Activated CD4-positive, CD25-positive, alpha-beta regulatory T cell treated with anti-CD3 and anti-CD28 coated beads, Interleukin-2, amount 50 U/mL, for 16 hours (primary cell): Measurements from ENCODE around the gene TOP3A.

Experiments
- DNase-seq: peaks from one replicate; pipeline ENCODE4 v3.0.0-alpha.2; 2020; ENCODE audit warnings: low read depth, low spot score

Gene TOP3A

DNA sequence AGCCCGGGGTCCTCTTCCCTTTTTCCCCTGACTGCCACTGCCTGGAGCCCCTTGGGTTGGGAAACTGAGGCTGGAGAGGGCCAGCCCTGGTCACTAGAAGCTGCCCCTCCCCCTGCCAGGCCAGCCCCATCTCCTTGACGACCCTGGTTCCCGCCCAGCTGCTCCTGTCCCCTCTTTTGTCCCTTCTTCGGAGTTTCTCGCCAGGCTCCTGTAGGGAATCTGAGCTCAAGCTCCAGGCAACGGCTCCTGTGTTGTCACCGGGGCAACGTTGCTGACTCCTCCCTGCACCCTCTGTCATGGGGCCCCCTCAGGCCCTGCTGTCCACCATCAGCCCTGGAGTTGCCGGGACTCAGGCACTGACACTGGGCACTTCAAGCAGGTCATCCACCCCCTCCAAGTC, 83.6 kb downstream of the TOP3A start:
- DNase-seq, result no peak

DNA sequence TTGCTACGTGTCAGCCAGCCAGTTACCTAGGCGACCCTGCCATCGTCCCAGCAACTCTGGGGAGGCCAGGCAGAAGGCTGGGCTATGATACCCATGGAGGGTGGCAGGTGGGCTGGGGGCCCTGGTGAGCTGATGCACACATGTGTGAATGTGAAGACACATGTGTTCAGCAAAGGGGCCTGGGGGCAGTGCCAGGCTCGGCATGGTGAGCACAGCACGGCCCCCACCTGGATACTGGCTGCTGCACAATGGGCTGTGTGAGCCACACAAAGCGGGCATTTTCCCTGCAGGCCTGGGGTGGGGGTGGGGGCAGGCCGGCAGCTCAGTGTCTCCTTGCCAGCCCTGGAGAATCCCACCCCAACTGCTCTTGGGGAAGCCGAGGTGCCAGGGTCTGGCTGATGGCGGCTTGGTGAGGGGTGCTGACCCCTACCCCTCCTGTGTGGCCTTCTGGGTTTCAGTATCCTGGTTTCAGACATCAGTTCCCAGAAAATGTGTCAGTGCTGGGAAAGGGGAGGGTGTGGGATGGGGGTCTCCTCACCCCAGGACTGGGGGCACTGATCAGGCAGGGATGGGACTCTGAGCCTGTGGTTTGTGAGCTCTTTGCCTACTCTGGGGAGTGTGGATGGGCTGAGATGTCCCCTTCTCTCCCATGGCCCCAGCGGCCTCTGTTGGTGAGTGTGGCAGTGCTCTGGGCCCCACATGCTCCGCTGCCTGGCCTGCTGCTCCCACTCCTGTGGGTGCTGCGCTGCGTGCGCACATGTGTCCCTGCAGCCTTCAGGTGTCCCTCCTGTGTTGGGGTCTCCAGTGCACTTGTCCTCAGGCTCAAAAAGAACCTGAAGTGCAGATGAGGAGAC, 84.3 kb downstream of the TOP3A start:
- DNase-seq, result no peak

DNA sequence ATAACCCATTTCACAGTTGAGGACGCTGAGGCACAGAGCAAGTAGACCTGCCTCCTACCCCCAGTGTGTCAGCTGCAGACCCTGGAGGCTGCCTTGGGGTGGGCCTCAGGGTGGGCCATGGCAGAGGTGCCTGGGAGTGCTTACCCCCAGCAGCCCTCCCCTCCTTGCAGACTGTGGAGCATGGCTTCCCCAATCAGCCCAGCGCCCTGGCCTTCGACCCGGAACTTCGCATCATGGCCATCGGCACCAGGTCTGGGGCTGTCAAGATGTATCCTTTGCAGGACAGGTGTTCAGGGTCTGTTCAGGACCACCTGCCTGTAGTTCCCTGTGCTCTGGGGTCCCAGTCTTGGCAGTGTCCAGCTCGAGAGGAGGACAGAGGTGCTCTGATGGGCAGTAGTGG, 85.0 kb downstream of the TOP3A start:
- DNase-seq, result no peak

DNA sequence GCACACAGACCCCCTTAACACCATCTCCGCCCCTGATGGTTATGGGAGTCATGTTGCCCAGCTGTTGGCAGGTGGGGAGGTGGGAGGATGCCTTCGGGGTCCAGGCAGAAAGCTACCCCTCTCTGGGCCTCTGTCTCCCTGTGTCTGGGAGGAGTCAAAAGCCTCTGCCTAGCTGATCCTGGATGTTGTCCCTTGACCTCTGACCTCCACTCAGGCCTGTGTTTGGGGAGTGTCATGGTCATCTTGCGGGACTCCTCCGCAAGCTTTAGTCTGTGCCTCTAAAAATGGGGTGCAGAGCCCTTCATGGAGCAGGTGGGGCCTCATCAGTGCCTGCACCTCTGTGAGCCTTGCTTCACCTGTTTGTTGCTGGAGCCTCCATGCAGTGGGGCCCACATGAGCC, 85.5 kb downstream of the TOP3A start:
- DNase-seq, result no peak

DNA sequence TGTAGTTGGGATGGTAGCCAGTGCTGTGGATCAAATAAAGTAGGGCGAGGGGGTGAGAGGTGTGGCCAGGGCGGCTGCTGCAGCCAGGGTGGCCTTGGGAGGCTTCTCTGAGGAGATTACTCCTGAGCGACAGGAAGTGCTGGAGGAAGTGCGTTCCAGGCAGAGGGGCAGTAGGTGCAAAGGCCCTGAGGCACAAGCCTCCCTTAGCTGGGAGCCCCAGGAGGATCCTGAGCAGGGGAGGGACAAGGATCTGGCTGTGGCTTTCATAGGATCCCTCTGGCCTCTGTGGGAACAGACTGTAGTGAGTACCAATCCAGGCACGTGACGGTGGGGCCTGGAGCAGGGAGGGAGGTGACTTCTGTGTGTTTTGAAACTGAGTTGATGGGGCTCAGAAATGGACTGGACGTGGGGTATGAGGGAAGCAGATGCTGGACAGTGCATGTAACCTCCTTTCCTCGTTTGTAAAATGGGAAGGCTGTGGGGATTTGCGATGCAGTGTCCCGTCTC, 86.6 kb downstream of the TOP3A start:
- no peak for DNase-seq

DNA sequence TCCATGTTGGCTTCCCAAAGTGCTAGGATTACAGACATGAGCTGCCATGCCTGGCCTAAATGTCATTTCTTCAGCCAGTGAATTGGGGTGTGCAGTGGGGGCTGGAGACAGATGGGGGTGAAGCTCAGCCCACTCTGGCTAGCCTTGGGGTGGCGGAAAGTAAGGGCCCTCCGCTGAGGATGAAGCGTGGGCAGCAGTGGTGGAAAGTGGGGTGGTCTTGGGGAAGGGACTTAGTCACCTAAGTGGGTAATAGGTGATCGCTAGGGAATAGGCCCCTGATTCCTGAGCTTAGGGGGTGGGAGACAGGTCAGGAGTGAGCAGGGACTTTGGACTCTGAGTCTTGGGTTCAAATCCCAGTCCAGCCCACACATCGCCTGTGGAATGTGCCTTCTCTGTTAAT, 87.2 kb downstream of the TOP3A start:
- DNase-seq, result no peak

DNA sequence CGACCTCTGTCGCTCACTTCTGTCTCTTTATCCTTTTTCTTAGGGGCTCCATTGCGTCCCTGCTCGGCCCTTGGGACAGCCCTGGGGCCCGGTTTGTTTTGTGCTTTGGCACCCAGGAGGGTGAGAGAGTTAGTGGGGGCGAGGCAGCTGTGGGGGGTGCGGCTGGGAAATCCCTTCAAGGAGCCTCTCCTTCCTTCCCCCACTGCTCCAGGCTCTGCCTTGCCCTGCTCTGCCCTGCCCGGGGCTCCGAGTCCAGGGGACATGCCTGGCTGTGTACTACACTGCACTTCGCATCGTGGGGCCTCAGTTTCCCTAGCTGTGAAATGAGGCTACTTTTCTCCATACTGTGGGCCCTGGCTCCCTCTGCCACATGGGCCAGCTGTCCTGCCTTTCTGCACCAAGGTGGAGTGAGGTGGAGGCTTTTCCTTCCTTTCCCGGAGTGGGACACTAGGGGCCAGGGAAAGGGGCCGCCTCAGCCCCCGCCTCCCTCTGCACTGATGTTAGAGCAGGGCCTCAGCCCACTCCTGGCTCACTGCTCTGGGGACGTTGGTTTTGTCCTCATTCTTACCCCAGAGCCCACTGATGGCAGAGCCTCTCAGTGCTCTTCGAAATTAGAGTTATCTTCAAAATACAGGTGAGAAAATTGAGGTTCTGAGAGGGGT, 88.4 kb downstream of the TOP3A start:
- no peak for DNase-seq

DNA sequence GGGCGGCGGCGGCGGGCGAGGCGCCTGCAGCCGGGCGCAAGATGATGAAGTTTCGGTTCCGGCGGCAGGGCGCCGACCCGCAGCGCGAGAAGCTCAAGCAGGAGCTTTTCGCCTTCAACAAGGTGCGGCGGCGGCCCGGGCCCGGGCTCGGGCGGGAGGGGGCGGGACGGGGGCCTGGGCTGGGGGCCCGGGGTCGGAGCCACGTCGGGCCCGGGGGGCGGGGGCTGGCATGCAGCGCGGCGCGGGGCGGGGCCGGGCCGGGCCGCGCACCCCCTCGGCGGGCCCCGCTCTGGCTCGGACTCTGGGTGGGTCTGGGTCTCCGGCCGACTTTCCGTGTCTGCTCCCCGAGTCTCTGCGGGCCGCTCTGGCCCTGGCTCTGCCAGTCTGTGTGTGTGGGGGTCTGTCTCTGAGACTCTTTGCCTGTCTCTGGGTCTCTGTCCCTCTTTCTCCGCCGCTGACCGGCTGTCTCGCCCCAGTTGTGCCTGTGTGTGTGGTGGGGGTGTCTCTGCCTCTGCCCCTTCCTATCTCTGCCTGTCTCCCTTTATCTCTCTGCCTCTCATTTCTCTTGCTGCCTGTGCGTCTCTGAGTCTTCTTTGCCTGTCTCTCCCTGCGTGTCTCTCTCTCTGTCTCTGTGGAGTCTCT, 89.0 kb downstream of the TOP3A start:
- DNase-seq, result no peak

DNA sequence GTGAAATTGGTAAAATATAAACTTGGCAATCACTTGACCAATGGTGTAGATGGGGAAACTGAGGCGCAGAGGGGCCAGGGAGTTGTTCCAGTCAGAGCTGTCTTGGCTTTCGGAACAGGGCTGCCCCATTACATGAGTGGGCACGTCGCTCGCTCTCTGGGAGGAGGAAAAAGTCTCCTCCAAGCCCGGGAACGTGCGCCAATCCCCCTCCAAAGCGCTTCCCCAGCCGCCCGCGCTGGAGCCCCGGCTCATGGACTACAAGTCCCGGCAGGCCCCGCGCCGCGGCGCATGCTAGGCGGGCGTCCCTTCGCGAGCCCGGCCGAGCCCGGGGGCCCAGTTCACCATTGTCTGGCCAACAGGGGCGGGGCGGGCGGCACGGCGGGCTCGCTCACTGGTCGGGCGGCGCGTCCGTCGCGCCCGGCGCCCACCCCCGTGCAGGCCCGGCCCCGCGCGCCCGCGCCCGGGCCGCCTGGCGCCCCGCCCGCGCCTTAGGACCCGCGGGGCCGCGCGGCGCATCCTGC, 89.6 kb downstream of the TOP3A start, which contains the start of gene LLGL1:
Gene LLGL1, plus strand, starts transcription at position 515 of the 521 bp plus-strand sequence. CDS start 48 bp downstream, outside the sequence.
- DNase-seq, result peak; percentile 92

DNA sequence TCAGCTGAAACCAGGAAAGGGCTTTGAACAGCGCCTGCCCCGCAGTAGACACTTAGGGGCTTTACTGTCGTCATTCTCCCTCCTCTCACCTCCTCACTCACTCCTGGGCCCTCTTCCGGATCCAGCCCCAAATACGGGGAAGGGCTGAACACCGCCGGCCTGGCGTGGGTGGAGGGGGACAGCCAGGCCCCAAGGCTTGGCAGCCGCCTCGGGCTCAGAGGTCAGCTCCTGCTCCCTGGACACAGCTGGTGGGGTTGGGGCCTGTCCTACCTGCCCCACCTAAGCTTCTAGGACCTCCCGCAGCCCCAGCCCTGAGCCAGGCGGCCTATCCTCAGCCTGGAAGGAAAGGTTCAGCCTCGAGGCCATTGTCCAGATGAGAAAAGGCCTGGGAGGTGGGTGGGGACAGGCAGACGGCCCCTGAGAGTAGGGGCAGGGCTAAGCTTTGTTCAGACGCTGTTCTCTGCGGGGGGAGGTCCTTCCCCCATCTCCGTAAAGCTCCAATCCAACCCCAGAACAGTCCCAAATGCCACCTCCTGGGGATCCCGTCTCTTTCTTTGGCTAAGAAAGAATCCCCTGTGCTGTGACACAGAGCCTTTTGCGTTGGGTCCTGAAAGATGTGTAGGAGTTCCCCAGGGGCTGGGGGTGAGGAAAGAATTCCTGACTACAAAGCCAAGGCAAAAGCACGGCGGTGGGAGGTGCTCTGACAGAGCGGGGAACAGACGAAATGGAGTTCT, 90.2 kb downstream of the TOP3A start:
- no peak for DNase-seq

DNA sequence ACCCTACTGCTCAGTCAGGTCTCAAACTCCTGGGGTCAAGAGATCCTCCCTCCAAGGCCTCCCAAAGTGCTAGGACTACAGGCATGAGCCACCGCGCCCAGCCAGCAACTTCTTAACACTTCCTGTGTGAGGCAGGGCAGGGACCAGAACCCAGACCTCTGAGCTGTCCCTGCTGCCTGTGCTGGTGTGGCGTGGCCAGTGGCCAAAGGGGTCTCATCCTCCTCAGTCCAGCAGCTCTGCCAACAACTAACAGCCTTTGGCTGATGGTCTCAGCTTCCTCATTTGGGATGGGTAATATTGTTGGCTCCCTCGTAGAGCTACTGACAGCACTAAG, 90.8 kb downstream of the TOP3A start:
- no peak for DNase-seq
